Esophagus squamous epithelium (tissue), 5 donors: ENCODE measurements around the gene IQCE. TPM values are rescaled to one million over a fixed set of nuclear protein-coding genes. Genes with fewer than 3 reads are reported as not detected.

Source experiments
- DNase-seq: peaks from one replicate; lab custom pipeline; 2025; lab: John Stamatoyannopoulos, UW
- H3K27ac ChIP-seq, 4 donors: fragments of 200-600 bp; sonication (generic); one replicate each; pipeline ENCODE4 v1.5.1; 2016 to 2019; ENCODE audit warnings: mild to moderate bottlenecking in 1 of 4
- H3K27me3 ChIP-seq, 4 donors: fragments of 200-600 bp; sonication (generic); 1 replicate in 3 of 4; 2 replicates in 1 of 4; pipeline versions ENCODE4 v1.5.1 to v1.6.0; 2017 to 2021; ENCODE audit warnings: antibody characterized with exemption in 1 of 4
- H3K36me3 ChIP-seq, 3 donors: fragments of 200-600 bp; sonication (generic); one replicate each; pipeline ENCODE4 v1.5.1; 2016 to 2019
- H3K4me1 ChIP-seq, 3 donors: fragments of 200-600 bp; sonication (generic); one replicate each; pipeline ENCODE4 v1.5.1; 2017 to 2019
- H3K4me3 ChIP-seq, 4 donors: fragments of 200-600 bp; sonication (generic); 1 replicate in 3 of 4; 2 replicates in 1 of 4; pipeline ENCODE4 v1.5.1; 2016 to 2019; ENCODE audit warnings: mild to moderate bottlenecking in 2 of 4, moderate library complexity in 1 of 4
- H3K9me3 ChIP-seq, 3 donors: fragments of 200-600 bp; sonication (generic); one replicate each; pipeline ENCODE4 v1.5.1; 2016 to 2019
- POLR2A ChIP-seq, 4 donors: fragments of 450-650 bp; IDR thresholded peaks; one replicate each; pipeline ENCODE4 v1.6.1; 2017; ENCODE audit warnings: antibody characterized with exemption in 4 of 4, mild to moderate bottlenecking in 4 of 4, moderate library complexity in 3 of 4
- WGBS, 2 donors: methylation state at CpG; one replicate each; pipeline ENCODE4 v1.1.5; 2018; 5-methylcytosine and 5-hydroxymethylcytosine counted together
- intact Hi-C: fragments of 100-400 bp; cut with DNase I; formaldehyde crosslinking; loops from one replicate; pipeline ENCODE4 v1.15.0; 2022
- total RNA-seq, 4 donors: library from RNA; depleted of rRNA; stranded (reverse); fragments of >200 nt; gene quantifications; one replicate each; pipeline ENCODE4 v1.1.0, GENCODE V29; 2016
- TF ChIP-seq, protein P1 (sequence below), 6 experiments: fragments of 450-650 bp in 4 of 6; fragments of 200-600 bp in 2 of 6; sonication (generic) in 2 of 6; IDR thresholded peaks; one replicate each; pipeline ENCODE4 v1.5.1; 2016 to 2019; ENCODE audit warnings: antibody characterized with exemption in 6 of 6, mild to moderate bottlenecking in 4 of 6, moderate library complexity in 4 of 6
- donor health status: DM: yes; HTN: yes; CAD: no.

Gene IQCE
- total RNA-seq, 4 donors from 2014 or later: 4.5 to 10.6 (median 6.3) TPM

DNA sequence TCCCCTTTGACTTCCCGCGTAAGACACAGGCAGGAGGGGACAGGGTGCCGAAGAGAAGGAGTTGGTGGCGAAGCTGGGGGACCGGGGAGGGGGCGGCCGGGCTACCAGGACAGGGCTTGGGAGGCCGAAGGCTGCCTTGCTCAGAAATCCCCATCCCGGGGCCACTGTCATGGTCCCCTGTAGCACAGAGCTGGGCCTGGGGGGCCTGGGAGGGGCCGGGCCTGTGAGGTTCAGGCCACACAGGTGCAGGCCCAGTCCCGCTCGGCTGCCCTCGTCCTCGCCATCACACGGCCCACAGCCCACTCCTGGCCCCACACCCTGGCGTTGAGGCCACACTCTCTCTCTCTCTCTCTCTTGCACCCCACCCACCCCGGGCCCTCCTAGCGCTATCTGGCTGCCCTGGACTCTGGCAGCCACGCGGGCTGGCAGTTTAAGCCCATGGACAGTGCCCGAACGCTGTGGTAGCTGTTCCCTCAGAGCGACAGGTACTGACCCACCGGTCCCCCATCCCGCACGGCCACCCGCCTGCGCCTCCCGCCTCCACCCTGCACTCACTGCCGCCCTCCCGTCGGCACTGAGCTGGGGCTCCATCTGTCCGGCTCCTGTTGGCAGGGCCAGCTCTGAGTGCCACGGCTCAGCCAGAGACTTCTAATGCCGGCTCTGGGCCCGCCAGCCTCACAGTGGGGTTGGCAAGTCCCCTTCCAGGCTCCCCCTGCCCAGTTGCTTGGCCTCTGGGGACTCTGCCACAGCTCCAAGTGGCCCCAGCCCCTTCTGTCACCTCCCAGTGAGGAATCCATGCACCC is 101.0 kb downstream of the IQCE start:
- H3K27me3 ChIP-seq: peaks cover 0 to 32% (median 0%) of the 10 kb centered on the region in 4 donors
- no peak for DNase-seq
- H3K4me3 ChIP-seq: no peak overlapping the region
- H3K36me3 ChIP-seq: peaks cover 0 to 49% (median 9%) of the 10 kb centered on the region in 3 donors
- no peaks in the 10 kb centered on the region for H3K9me3 ChIP-seq
- WGBS, 2 donors: 88% methylated on average over 9 of the region's 36 CpGs; no CpG with 5 or more reads in 1 of the 2 donors
- TF ChIP-seq, protein P1, sequence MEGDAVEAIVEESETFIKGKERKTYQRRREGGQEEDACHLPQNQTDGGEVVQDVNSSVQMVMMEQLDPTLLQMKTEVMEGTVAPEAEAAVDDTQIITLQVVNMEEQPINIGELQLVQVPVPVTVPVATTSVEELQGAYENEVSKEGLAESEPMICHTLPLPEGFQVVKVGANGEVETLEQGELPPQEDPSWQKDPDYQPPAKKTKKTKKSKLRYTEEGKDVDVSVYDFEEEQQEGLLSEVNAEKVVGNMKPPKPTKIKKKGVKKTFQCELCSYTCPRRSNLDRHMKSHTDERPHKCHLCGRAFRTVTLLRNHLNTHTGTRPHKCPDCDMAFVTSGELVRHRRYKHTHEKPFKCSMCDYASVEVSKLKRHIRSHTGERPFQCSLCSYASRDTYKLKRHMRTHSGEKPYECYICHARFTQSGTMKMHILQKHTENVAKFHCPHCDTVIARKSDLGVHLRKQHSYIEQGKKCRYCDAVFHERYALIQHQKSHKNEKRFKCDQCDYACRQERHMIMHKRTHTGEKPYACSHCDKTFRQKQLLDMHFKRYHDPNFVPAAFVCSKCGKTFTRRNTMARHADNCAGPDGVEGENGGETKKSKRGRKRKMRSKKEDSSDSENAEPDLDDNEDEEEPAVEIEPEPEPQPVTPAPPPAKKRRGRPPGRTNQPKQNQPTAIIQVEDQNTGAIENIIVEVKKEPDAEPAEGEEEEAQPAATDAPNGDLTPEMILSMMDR (IDR thresholded peaks at IDR 0.05): no peak
- intact Hi-C loops: no loop called here
- H3K27ac ChIP-seq: no peak overlapping the region
- peaks cover 9 to 39% (median 9%) of the 10 kb centered on the region in 3 donors for H3K4me1 ChIP-seq

DNA sequence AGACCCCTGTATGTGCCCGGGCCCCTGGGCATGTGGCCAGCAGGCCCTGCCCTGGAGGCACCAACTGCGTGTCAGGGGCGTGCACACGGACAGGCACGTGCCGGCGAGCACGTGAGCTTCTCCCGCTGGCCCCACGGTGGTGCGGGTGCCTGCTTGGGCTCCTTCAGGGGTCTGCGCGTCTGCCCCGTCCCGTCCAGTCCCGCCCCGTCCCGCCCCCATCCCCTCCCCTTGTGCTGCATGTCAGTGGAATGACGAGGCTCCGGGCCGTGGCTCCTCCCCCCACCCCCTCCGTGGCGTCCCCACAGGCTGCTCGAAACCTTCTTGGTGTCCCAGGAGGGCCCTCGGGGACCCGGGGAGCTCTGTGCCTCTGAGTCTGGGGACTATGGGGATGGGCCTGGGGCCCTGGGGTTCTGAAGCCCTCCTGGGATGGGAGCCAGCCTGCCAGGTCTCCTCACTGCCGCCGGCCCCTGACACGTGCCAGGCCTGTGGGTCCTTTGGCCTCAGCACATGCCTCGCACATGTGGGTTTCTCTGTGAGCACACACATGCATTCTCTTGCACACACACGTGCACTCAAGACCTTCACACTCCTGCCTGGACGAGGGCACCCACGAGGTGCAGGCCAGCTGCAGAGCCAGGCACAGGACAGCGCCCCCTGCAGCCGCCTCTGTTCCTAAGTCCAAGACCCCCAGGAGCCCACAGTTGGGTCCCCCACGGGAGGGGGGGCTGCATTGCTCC is 101.7 kb downstream of the IQCE start:
- Histone ChIP-seq H3K4me1 (peaks cover 9 to 46% (median 9%) of the 10 kb centered on the region in 3 donors), H3K9me3 (no peaks in the 10 kb centered on the region), H3K27ac (no peak overlapping the region), H3K27me3 (peaks cover 0 to 36% (median 0%) of the 10 kb centered on the region in 4 donors), H3K36me3 (peaks cover 0 to 49% (median 9%) of the 10 kb centered on the region in 3 donors), H3K4me3 (no peak overlapping the region)
- intact Hi-C loops: no loop called here
- 41 to 48% methylated on average over 5 to 9 of the region's 36 CpGs for WGBS, 2 donors
- TF ChIP-seq, protein P1 (IDR thresholded peaks at IDR 0.05): no peak
- DNase-seq: no peak

DNA sequence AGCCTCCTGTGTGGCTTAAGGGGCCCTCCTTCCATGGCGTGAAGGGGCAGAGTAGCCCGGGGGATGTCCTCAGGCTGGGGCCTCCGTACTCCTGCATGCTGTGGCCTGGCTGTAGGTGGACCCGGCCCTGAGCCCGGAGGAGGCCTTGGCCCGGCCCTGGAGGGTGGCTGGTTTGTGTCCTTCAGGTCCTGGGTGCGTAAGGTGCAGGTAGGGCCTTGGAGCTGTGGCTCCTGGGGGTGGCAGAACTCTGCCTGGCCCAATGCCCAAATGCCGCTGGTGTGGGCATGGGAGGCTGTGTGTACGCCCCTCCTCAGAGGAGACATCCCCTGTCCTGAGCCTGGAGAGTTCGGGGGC is 102.3 kb downstream of the IQCE start:
- Histone ChIP-seq H3K9me3 (no peaks in the 10 kb centered on the region), H3K4me1 (peaks cover 9 to 51% (median 9%) of the 10 kb centered on the region in 3 donors), H3K36me3 (peaks cover 0 to 44% (median 9%) of the 10 kb centered on the region in 3 donors), H3K27ac (no peak overlapping the region), H3K4me3 (no peak overlapping the region), H3K27me3 (peaks cover 0 to 41% (median 0%) of the 10 kb centered on the region in 4 donors)
- 40% methylated on average over 1 of the region's 10 CpGs; no CpG with 5 or more reads in 1 of the 2 donors for WGBS, 2 donors
- intact Hi-C loops: no loop called here
- TF ChIP-seq POLR2A (IDR thresholded peaks at IDR 0.05): no peak
- TF ChIP-seq, protein P1 (IDR thresholded peaks at IDR 0.05): no peak
- DNase-seq: no peak

DNA sequence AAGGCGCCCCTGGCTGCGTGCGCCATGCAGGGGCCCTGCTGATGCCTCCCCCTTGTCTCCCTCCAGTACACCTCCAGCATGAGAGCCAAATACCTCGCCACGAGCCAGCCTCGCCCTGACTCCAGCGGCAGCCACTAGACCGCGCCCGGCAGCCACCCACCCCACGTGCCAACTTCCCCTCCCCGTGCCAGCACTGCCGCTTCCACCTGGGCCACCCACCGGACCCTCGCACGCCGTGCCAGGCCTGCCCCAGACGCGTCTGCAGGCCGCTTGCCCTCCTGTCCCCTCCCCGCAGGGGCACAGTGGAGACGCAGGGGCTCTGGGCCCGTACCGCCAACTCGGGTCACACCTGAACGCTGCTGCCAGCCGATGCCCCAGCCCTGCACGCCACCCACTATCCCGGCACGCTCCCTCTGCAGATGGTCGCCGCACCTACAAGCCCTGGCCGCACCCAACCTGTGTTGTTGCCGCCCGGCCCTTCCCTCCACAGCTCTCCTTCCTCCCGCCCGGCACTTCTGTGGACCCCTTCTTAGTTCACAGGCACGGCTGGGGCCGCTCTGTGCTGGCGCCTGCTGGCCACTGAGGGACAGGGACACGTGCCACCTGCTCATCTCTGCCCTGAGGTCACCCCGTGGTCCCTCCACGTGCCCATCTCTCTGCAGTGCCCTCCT is 103.0 kb downstream of the IQCE start:
- TF ChIP-seq, protein P1 (IDR thresholded peaks at IDR 0.05): peak in 1 of 6 experiments; percentile 18
- no peak for TF ChIP-seq POLR2A (IDR thresholded peaks at IDR 0.05)
- Histone ChIP-seq H3K9me3 (no peaks in the 10 kb centered on the region), H3K4me1 (peaks cover 9 to 53% (median 9%) of the 10 kb centered on the region in 3 donors), H3K4me3 (no peak overlapping the region), H3K27ac (no peak overlapping the region), H3K36me3 (peaks cover 0 to 37% (median 2%) of the 10 kb centered on the region in 3 donors), H3K27me3 (peaks cover 0 to 47% (median 0%) of the 10 kb centered on the region in 4 donors)
- DNase-seq: no peak
- WGBS, 2 donors: 42 to 82% methylated on average over 18 to 30 of the region's 43 CpGs
- intact Hi-C loops: no loop called here
